ENCODE measurements around the gene MEF2D.

GRCh38 chr1:156423422-156424352, 76.9 kb downstream of the MEF2D start:
- TF ChIP-seq CTCF (IDR thresholded peaks at IDR 0.05; ENCODE audit: insufficient read depth, low read depth, low read length) = no peak
- TF ChIP-seq EZH2 (IDR thresholded peaks at IDR 0.05; ENCODE audit: insufficient read depth, low read length) = no peak
